ENCODE data around the gene ADRB1.

ADRB1 gene

GRCh38 chr10:114009281-114009996 lies 34.2 kb upstream of the ADRB1 start:
- TF ChIP-seq, protein P1, sequence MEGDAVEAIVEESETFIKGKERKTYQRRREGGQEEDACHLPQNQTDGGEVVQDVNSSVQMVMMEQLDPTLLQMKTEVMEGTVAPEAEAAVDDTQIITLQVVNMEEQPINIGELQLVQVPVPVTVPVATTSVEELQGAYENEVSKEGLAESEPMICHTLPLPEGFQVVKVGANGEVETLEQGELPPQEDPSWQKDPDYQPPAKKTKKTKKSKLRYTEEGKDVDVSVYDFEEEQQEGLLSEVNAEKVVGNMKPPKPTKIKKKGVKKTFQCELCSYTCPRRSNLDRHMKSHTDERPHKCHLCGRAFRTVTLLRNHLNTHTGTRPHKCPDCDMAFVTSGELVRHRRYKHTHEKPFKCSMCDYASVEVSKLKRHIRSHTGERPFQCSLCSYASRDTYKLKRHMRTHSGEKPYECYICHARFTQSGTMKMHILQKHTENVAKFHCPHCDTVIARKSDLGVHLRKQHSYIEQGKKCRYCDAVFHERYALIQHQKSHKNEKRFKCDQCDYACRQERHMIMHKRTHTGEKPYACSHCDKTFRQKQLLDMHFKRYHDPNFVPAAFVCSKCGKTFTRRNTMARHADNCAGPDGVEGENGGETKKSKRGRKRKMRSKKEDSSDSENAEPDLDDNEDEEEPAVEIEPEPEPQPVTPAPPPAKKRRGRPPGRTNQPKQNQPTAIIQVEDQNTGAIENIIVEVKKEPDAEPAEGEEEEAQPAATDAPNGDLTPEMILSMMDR (IDR thresholded peaks at IDR 0.05; ENCODE audit: low read depth, low read length): no peak
- H3K4me3 ChIP-seq (ENCODE audit: low read depth, low read length): no peak overlapping the region

- H3K4me3 ChIP-seq (ENCODE audit: low read depth, low read length): no peak overlapping the region
- TF ChIP-seq, protein P1 (IDR thresholded peaks at IDR 0.05; ENCODE audit: low read depth, low read length): no peak
These were observed 33.4 kb upstream of the ADRB1 start for GRCh38 chr10:114010316-114010715.

- no peak overlapping the region for H3K4me3 ChIP-seq (ENCODE audit: low read depth, low read length)
- TF ChIP-seq, protein P1 (IDR thresholded peaks at IDR 0.05; ENCODE audit: low read depth, low read length): no peak
These were observed 31.0 kb upstream of the ADRB1 start for GRCh38 chr10:114012650-114013049.

GRCh38 chr10:114015708-114016107 lies 28.0 kb upstream of the ADRB1 start:
- H3K4me3 ChIP-seq (ENCODE audit: low read depth, low read length): no peak overlapping the region
- TF ChIP-seq, protein P1 (IDR thresholded peaks at IDR 0.05; ENCODE audit: low read depth, low read length): no peak

DNA sequence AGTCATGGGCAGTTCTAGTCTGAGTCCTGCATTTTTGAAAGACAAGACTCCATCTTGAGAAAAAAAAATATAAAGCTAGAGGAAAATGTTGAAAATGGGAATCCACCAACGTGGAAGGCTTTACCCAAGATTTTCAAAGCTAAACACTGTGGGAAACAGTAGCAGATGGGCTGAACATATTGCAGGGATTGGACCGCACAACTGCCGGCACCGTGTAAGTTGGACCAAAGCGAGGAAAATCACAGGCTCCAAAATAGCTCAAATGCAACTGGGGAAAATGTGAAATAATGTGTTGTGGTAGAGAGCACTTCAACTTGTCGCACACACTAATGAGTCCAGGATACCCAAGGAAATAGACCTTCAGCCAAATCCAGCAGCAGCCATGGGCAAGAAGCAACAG lies 26.4 kb upstream of the ADRB1 start:
- no peak overlapping the region for H3K4me3 ChIP-seq (ENCODE audit: low read depth, low read length)
- TF ChIP-seq, protein P1 (IDR thresholded peaks at IDR 0.05; ENCODE audit: low read depth, low read length): no peak

DNA sequence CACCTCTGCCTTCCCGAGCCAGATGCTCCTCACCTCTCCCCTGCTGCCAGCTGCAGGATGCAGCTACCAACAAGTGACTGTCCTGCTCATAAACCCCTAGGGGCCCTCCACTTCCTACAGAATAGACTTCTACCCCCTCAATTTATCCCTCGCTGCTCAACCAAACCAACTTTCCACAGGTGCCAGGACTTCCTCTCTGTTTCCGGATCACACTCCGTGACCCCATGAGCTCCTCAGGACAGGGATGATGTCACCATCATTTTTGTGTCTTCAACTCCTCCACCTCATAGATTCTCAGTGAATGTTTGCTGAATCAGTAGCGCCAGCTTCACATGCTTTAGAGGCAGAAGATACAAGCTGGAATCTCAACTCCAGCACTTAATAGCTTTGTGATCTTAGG lies 25.8 kb upstream of the ADRB1 start:
- TF ChIP-seq, protein P1 (IDR thresholded peaks at IDR 0.05; ENCODE audit: low read depth, low read length): no peak
- H3K4me3 ChIP-seq (ENCODE audit: low read depth, low read length): no peak overlapping the region

- no peak overlapping the region for H3K4me3 ChIP-seq (ENCODE audit: low read depth, low read length)
- TF ChIP-seq, protein P1 (IDR thresholded peaks at IDR 0.05; ENCODE audit: low read depth, low read length): no peak
These were observed 24.4 kb upstream of the ADRB1 start for GRCh38 chr10:114019226-114019625.
